MM.1S (cell line): ENCODE results near the gene KCTD11.

ENCODE experiments used
- DNase-seq: peaks from one replicate; pipeline ENCODE4 v3.0.0-alpha.2; 2015
- H2AFZ ChIP-seq: fragments of 300-600 bp; sonication (generic); 2 replicates; pipeline ENCODE4 v1.6.0; 2016; ENCODE audit warnings: antibody characterized with exemption, low read length
- H3F3A ChIP-seq: fragments of 300-600 bp; sonication (generic); 2 replicates; pipeline ENCODE4 v1.6.1; 2016; ENCODE audit warnings: mild to moderate bottlenecking, antibody characterized with exemption, low read length, moderate library complexity, mixed read lengths; ENCODE audit not compliant: insufficient read depth
- H3K27ac ChIP-seq: fragments of 300-600 bp; sonication (generic); 2 replicates; pipeline ENCODE4 v1.5.1; 2016; ENCODE audit warnings: mild to moderate bottlenecking, low read length
- H3K27me3 ChIP-seq: fragments of 300-600 bp; sonication (generic); replicated peaks from 2 replicates; pipeline ENCODE4 v1.6.0; 2016; ENCODE audit warnings: low read length; ENCODE audit not compliant: insufficient read depth
- H3K36me3 ChIP-seq: fragments of 300-600 bp; sonication (generic); replicated peaks from 2 replicates; pipeline ENCODE4 v1.6.1; 2016; ENCODE audit warnings: mild to moderate bottlenecking, low read length, mixed read lengths; ENCODE audit not compliant: insufficient read depth
- H3K4me1 ChIP-seq: fragments of 300-600 bp; sonication (generic); 2 replicates; pipeline ENCODE4 v1.6.1; 2016; ENCODE audit warnings: low read length, mixed read lengths
- H3K4me2 ChIP-seq: fragments of 300-600 bp; sonication (generic); 2 replicates; pipeline ENCODE4 v1.6.0; 2016; ENCODE audit warnings: low read depth, low read length
- H3K4me3 ChIP-seq: fragments of 300-600 bp; sonication (generic); 2 replicates; pipeline ENCODE4 v1.5.1; 2016; ENCODE audit warnings: low read length, mixed read lengths
- H3K79me2 ChIP-seq: fragments of 300-600 bp; sonication (generic); 2 replicates; pipeline ENCODE4 v1.6.1; 2016; ENCODE audit warnings: mixed run types, low read length, mixed read lengths
- H3K9ac ChIP-seq: fragments of 300-600 bp; sonication (generic); 2 replicates; pipeline ENCODE4 v1.6.1; 2016; ENCODE audit warnings: low read length, mixed read lengths
- H3K9me2 ChIP-seq: fragments of 300-600 bp; sonication (generic); replicated peaks from 2 replicates; pipeline ENCODE4 v1.6.1; 2016; ENCODE audit warnings: mild to moderate bottlenecking, low read length, mixed read lengths; ENCODE audit not compliant: insufficient read depth
- H3K9me3 ChIP-seq: fragments of 300-600 bp; sonication (generic); replicated peaks from 2 replicates; pipeline ENCODE4 v1.6.1; 2016; ENCODE audit warnings: mild to moderate bottlenecking, low read length, mixed read lengths; ENCODE audit not compliant: insufficient read depth
- H4K20me1 ChIP-seq: fragments of 300-600 bp; sonication (generic); 2 replicates; pipeline ENCODE4 v1.6.1; 2016; ENCODE audit warnings: mild to moderate bottlenecking, low read length, moderate library complexity, mixed read lengths; ENCODE audit not compliant: insufficient read depth
- EZH2 ChIP-seq: fragments of 300-600 bp; sonication (generic); optimal IDR thresholded peaks from 2 replicates; pipeline ENCODE3; 2017; ENCODE audit warnings: low read depth, mild to moderate bottlenecking, antibody characterized with exemption, low read length, mixed read lengths
- EZH2phosphoT487 ChIP-seq: fragments of 300-600 bp; sonication (generic); IDR thresholded peaks from 2 replicates; pipeline ENCODE4 v1.6.1; 2018; ENCODE audit warnings: antibody characterized with exemption, low read length
- TF ChIP-seq, protein P1 (sequence below): fragments of 300-600 bp; sonication (generic); IDR thresholded peaks from 2 replicates; pipeline ENCODE4 v1.5.1; 2016; ENCODE audit warnings: antibody characterized with exemption, low read length, mixed read lengths

Gene KCTD11

DNA sequence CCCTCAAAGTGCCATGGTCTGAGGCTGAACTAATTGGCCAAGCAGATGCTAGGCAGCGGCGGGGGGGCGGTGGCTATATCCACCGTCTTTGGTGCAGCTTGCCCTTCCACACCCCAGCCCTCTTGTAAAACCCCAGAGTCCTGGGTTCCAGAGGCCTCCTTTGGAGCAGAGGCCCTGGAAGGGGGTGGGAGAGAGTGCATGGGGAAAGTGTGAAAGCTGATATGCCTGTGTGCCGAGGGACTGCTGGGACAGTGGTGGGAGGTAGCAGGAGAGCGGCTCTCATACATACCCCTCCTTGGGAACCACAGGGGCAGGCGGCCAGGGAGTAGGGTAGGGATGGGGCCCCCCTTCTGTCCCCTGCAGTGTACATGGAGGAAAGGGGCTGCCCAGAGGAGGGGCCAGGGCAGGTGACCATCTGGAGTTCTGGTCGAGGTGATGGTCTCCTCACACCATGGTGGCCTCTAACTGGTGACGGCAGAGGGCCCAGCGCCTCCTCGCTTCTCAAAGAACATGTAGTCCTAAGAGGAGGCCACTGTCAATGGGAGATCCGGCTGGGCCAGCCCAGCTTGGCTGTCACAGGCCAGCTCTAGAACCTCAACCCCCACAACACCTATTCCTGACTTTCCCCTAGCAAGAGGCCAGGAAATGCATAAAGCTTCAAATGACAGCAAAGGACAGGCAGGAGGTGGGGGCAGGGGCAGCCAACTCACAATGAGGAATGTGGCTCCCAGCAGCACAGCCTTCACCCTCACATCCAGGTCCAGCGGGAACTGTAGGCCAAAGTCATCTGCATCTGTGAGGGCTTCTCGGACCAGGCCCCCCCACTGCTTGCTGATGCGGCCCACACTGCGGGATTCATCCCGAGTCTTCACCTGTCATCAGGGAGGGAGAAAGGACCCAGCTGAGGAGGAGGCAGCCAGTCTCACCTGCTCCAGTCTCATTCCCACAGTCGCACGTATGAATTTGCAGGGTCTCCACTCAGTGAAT, 38.3 kb downstream of the KCTD11 start:
- Histone ChIP-seq H3K79me2 (no peaks in the 10 kb centered on the region), H3K9me3 (no peaks in the 10 kb centered on the region), H3K4me1 (0 out of 2 replicates have a peak, but pooled peaks cover 3% of the 10 kb centered on the region), H3K9me2 (no peaks in the 10 kb centered on the region), H3F3A (peaks cover 6% of the 10 kb centered on the region; the same call in 1 of the 2 replicates), H3K27ac (no peak overlapping the region), H3K4me3 (no peak overlapping the region), H3K4me2 (no peak overlapping the region), H3K9ac (no peak overlapping the region), H3K36me3 (no peaks in the 10 kb centered on the region), H3K27me3 (no peaks in the 10 kb centered on the region; the same call in 1 of the 2 replicates), H4K20me1 (no peaks in the 10 kb centered on the region), H2AFZ (no peak overlapping the region)
- DNase-seq = no peak
- TF ChIP-seq EZH2phosphoT487 = no peak
- TF ChIP-seq EZH2 = no peak
- TF ChIP-seq, protein P1, sequence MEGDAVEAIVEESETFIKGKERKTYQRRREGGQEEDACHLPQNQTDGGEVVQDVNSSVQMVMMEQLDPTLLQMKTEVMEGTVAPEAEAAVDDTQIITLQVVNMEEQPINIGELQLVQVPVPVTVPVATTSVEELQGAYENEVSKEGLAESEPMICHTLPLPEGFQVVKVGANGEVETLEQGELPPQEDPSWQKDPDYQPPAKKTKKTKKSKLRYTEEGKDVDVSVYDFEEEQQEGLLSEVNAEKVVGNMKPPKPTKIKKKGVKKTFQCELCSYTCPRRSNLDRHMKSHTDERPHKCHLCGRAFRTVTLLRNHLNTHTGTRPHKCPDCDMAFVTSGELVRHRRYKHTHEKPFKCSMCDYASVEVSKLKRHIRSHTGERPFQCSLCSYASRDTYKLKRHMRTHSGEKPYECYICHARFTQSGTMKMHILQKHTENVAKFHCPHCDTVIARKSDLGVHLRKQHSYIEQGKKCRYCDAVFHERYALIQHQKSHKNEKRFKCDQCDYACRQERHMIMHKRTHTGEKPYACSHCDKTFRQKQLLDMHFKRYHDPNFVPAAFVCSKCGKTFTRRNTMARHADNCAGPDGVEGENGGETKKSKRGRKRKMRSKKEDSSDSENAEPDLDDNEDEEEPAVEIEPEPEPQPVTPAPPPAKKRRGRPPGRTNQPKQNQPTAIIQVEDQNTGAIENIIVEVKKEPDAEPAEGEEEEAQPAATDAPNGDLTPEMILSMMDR = no peak

DNA sequence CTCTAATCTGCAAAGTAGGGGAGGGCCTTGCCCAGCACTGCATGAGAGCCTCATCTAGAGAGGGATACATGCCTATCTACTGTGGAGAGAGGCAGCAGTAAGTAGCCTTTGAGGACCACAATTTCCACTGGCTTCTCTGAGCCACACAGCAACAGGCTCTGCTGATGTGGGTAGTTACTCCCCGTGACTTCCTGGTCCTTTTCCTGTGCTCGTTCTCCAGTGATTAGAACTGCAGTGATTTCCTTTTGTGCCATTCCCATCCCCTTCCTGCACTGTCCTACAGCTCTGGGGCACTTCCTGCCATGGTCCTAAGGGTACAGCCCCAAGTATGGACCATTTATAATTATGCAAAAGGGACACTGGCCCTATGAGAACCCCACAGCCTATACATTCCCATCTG, 39.3 kb downstream of the KCTD11 start:
- Histone ChIP-seq H3K79me2 (no peaks in the 10 kb centered on the region), H4K20me1 (no peaks in the 10 kb centered on the region), H3K4me2 (no peak overlapping the region), H3K36me3 (no peaks in the 10 kb centered on the region), H3K9ac (no peak overlapping the region), H3K4me3 (no peak overlapping the region), H3K27ac (no peak overlapping the region), H3K9me3 (no peaks in the 10 kb centered on the region), H3K4me1 (0 out of 2 replicates have a peak, but pooled peaks cover 3% of the 10 kb centered on the region), H3K27me3 (no peaks in the 10 kb centered on the region; the same call in 1 of the 2 replicates), H3K9me2 (no peaks in the 10 kb centered on the region), H2AFZ (no peak overlapping the region), H3F3A (peaks cover 6% of the 10 kb centered on the region; the same call in 1 of the 2 replicates)
- TF ChIP-seq, protein P1 = no peak
- no peak for TF ChIP-seq EZH2phosphoT487
- TF ChIP-seq EZH2 = no peak
- DNase-seq = no peak

DNA sequence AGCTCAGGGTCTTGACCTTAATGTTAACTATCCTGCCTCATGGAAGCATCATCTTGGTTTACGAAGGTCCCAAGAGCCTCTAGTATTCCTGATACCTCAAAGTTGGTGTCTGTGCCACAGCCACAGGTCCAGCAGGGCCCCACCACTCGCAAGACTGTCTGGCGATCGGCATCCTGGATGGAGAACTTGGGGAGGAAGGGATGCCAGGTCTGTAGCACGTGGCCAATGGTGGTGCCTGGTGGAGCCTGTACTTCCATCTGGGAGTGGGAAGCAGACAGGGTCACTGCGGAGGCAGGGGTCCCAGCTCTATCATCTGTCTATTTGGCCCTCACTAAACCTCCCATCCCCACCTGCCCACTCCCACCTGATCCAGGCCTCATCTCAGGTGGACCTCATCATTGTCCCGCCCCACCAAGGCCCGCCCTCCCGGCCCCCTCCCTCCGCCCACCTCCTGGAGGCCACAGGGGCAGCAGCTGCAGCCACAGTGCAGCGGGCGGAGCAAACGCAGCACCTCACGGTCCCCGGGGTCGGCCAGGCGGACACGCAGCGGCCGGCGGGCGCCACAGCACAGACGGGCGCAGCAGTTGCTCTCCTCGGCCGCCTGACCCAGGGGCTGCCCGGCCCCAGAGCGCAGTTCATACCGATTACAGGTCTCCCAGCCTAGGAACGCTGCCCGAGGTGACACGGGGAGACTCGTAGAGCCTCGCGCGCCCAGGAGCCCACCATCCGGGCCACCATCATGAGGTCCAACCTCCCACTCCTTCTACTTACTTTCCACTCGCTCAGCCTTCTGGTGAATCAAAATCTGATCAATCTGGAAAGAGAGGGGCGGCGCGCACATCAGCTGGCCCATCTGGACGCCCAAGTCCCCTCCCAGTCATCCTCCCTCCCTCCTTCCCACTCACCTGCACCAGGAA, 41.0 kb downstream of the KCTD11 start:
- Histone ChIP-seq H3K36me3 (no peaks in the 10 kb centered on the region), H4K20me1 (no peaks in the 10 kb centered on the region), H3F3A (peaks cover 6% of the 10 kb centered on the region; the same call in 1 of the 2 replicates), H3K4me3 (0 out of 2 replicates have a peak overlapping the region, but pooled peaks have one; percentile 85), H2AFZ (no peak overlapping the region; the same call in 1 of the 2 replicates), H3K27ac (no peak overlapping the region), H3K9me2 (no peaks in the 10 kb centered on the region), H3K27me3 (no peaks in the 10 kb centered on the region), H3K9me3 (no peaks in the 10 kb centered on the region), H3K79me2 (no peaks in the 10 kb centered on the region), H3K9ac (no peak overlapping the region), H3K4me2 (peak overlapping the region; percentile 100), H3K4me1 (0 out of 2 replicates have a peak, but pooled peaks cover 3% of the 10 kb centered on the region)
- no peak for DNase-seq
- TF ChIP-seq EZH2 (no peak), EZH2phosphoT487 (no peak)
- TF ChIP-seq, protein P1 = no peak
